H9 (cell line): ENCODE results near the gene ANTXR2. TPM values are rescaled to one million over a fixed set of nuclear protein-coding genes. Genes with fewer than 3 reads are reported as not detected.

Experiments used
- DNase-seq: peaks from one replicate; pipeline ENCODE4 v3.0.0-alpha.2; 2017
- H2AFZ ChIP-seq: one replicate; pipeline ENCODE4 v1.6.1; 2013; ENCODE audit warnings: mild to moderate bottlenecking, low read length, control low read depth, moderate library complexity
- H2AK5ac ChIP-seq: 2 replicates; pipeline ENCODE4 v1.6.1; 2013; ENCODE audit warnings: low read length, control low read depth, mixed read lengths; ENCODE audit not compliant: insufficient read length
- H2BK120ac ChIP-seq: one replicate; pipeline ENCODE4 v1.6.1; 2013; ENCODE audit warnings: low read depth, mild to moderate bottlenecking, low read length, control low read depth, inconsistent platforms; ENCODE audit not compliant: poor library complexity, severe bottlenecking
- H2BK12ac ChIP-seq: 2 replicates; pipeline ENCODE4 v1.6.1; 2013; ENCODE audit warnings: low read length, control low read depth, mixed read lengths, low read depth; ENCODE audit not compliant: insufficient read length
- H2BK15ac ChIP-seq: 2 replicates; pipeline ENCODE4 v1.6.1; 2013; ENCODE audit warnings: low read depth, low read length, control low read depth
- H2BK20ac ChIP-seq: one replicate; pipeline ENCODE4 v1.6.1; 2013; ENCODE audit warnings: low read depth, mild to moderate bottlenecking, low read length, control low read depth, inconsistent platforms; ENCODE audit not compliant: poor library complexity, severe bottlenecking
- H2BK5ac ChIP-seq: 2 replicates; pipeline ENCODE4 v1.6.1; 2013; ENCODE audit warnings: low read length, control low read depth, mixed read lengths; ENCODE audit not compliant: insufficient read length
- H3K14ac ChIP-seq: 2 replicates; pipeline ENCODE4 v1.6.1; 2013; ENCODE audit warnings: low read length, control low read depth; ENCODE audit not compliant: insufficient read depth
- H3K18ac ChIP-seq: 2 replicates; pipeline ENCODE4 v1.6.1; 2013; ENCODE audit warnings: low read depth, mild to moderate bottlenecking, mixed read lengths, low read length, control low read depth; ENCODE audit not compliant: insufficient read length
- H3K23ac ChIP-seq: 2 replicates; pipeline ENCODE4 v1.6.1; 2013; ENCODE audit warnings: low read length, control low read depth, mixed read lengths, low read depth; ENCODE audit not compliant: insufficient read length
- H3K23me2 ChIP-seq: 2 replicates; pipeline ENCODE4 v1.6.1; 2013; ENCODE audit warnings: low read depth, mild to moderate bottlenecking, mixed read lengths, low read length, control low read depth; ENCODE audit not compliant: insufficient read length, poor library complexity, severe bottlenecking
- H3K27ac ChIP-seq: 2 replicates; pipeline ENCODE4 v1.5.1; 2013; ENCODE audit warnings: low read length, control low read depth, mixed read lengths, low read depth; ENCODE audit not compliant: insufficient read length
- H3K27me3 ChIP-seq: 2 replicates; pipeline ENCODE4 v1.6.1; 2013; ENCODE audit warnings: low read length, control low read depth, inconsistent platforms; ENCODE audit not compliant: insufficient read depth
- H3K4ac ChIP-seq: 2 replicates; pipeline ENCODE4 v1.6.1; 2013; ENCODE audit warnings: low read depth, mild to moderate bottlenecking, control low read depth, inconsistent platforms, low read length, moderate library complexity
- H3K4me1 ChIP-seq: 2 replicates; pipeline ENCODE4 v1.6.1; 2013; ENCODE audit warnings: low read length, control low read depth, inconsistent platforms; ENCODE audit not compliant: insufficient read depth
- H3K4me2 ChIP-seq: 2 replicates; pipeline ENCODE4 v1.6.1; 2013; ENCODE audit warnings: low read length, control low read depth, mixed read lengths; ENCODE audit not compliant: insufficient read length, insufficient read depth
- H3K56ac ChIP-seq: 2 replicates; pipeline ENCODE4 v1.6.1; 2013; ENCODE audit warnings: low read depth, mild to moderate bottlenecking, mixed read lengths, low read length, control low read depth; ENCODE audit not compliant: insufficient read length
- H3K79me1 ChIP-seq: 2 replicates; pipeline ENCODE4 v1.6.1; 2013; ENCODE audit warnings: low read depth, mild to moderate bottlenecking, moderate library complexity, low read length, control low read depth, inconsistent platforms; ENCODE audit not compliant: insufficient read depth, poor library complexity, severe bottlenecking
- H3K79me2 ChIP-seq: 2 replicates; pipeline ENCODE4 v1.6.1; 2013; ENCODE audit warnings: low read length, control low read depth, inconsistent platforms; ENCODE audit not compliant: insufficient read depth
- H3K9ac ChIP-seq: 2 replicates; pipeline ENCODE4 v1.6.1; 2013; ENCODE audit warnings: low read length, control low read depth, mixed read lengths; ENCODE audit not compliant: insufficient read length; ENCODE audit errors: extremely low read depth
- H3K9me3 ChIP-seq: one replicate; pipeline ENCODE4 v1.6.1; 2013; ENCODE audit warnings: low read depth, low read length, inconsistent platforms; ENCODE audit not compliant: control insufficient read depth
- H3T11ph ChIP-seq: one replicate; pipeline ENCODE4 v1.6.1; 2013; ENCODE audit warnings: mild to moderate bottlenecking, low read length, control low read depth, inconsistent platforms
- H4K20me1 ChIP-seq: one replicate; pipeline ENCODE4 v1.6.1; 2013; ENCODE audit not compliant: control insufficient read depth, insufficient read length, insufficient read depth
- H4K5ac ChIP-seq: 2 replicates; pipeline ENCODE4 v1.6.1; 2013; ENCODE audit warnings: low read depth, mild to moderate bottlenecking, mixed read lengths, low read length, control low read depth; ENCODE audit not compliant: insufficient read length
- H4K8ac ChIP-seq: replicated peaks from 2 replicates; pipeline ENCODE4 v1.6.1; 2013; ENCODE audit warnings: low read length, control low read depth, mixed read lengths, low read depth; ENCODE audit not compliant: insufficient read length
- H4K91ac ChIP-seq: 2 replicates; pipeline ENCODE4 v1.6.1; 2013; ENCODE audit warnings: low read depth, mild to moderate bottlenecking, moderate library complexity, mixed read lengths, low read length, control low read depth; ENCODE audit not compliant: insufficient read length
- H3K27ac Mint-ChIP-seq, 3 experiments: 2 replicates in 2 of 3; 3 replicates in 1 of 3; pipeline ENCODE4 v1.8.0; 2020 to 2021; ENCODE audit warnings: mixed read lengths in 3 of 3, mild to moderate bottlenecking in 1 of 3, moderate library complexity in 1 of 3
- H3K27me3 Mint-ChIP-seq: 2 replicates; pipeline ENCODE4 v1.8.0; 2021; ENCODE audit warnings: low read depth, mild to moderate bottlenecking, moderate library complexity, mixed read lengths
- H3K36me3 Mint-ChIP-seq, 3 experiments: 2 replicates in 2 of 3; 3 replicates in 1 of 3; pipeline ENCODE4 v1.8.0; 2020 to 2021; ENCODE audit warnings: low read depth in 3 of 3, mixed read lengths in 3 of 3; ENCODE audit not compliant: insufficient read depth in 1 of 3
- H3K4me1 Mint-ChIP-seq, 2 experiments: 2 replicates each; pipeline ENCODE4 v1.8.0; 2020; ENCODE audit warnings: mixed read lengths in 2 of 2
- H3K4me3 Mint-ChIP-seq, 2 experiments: 2 replicates in 1 of 2; 3 replicates in 1 of 2; pipeline ENCODE4 v1.8.0; 2020 to 2021; ENCODE audit warnings: mild to moderate bottlenecking in 2 of 2, mixed read lengths in 2 of 2, moderate library complexity in 1 of 2
- H3K9me3 Mint-ChIP-seq, 2 experiments: 2 replicates in 1 of 2; 3 replicates in 1 of 2; pipeline ENCODE4 v1.8.0; 2020; ENCODE audit warnings: mild to moderate bottlenecking in 2 of 2, mixed read lengths in 2 of 2, moderate library complexity in 1 of 2
- CTCF ChIP-seq: fragments of 200-600 bp; sonication (generic); conservative IDR thresholded peaks from 3 replicates; pipeline ENCODE4 v1.8.0; 2021; ENCODE audit warnings: antibody characterized with exemption, mild to moderate bottlenecking
- WGBS: extraction: QIAGEN DNeasy Blood & Tissue Kit; methylation state at CpG from one replicate; pipeline ENCODE4 v1.1.7; 2013; ENCODE audit warnings: missing lambda C conversion rate, low lambda C conversion rate, mixed read lengths; ENCODE audit not compliant: insufficient read length; ENCODE audit errors: extremely low coverage; 5-methylcytosine and 5-hydroxymethylcytosine counted together
- total RNA-seq: library from RNA; stranded (reverse); gene quantifications from 2 replicates; pipeline ENCODE4 v1.2.1, GENCODE V29; 2021

ANTXR2 gene
- total RNA-seq, 1 experiment from 2014 or later: 4.7 TPM

GRCh38 chr4:79927931-79928330 is 145.1 kb downstream of the ANTXR2 start:
- Histone ChIP-seq H3K27ac (no peak overlapping the region), H2BK120ac (no peak overlapping the region), H3K56ac (no peak overlapping the region), H3K4me1 (0 out of 2 replicates have a peak, but pooled peaks cover 3% of the 10 kb centered on the region), H2BK20ac (no peak overlapping the region), H3K4me2 (no peak overlapping the region), H2BK12ac (no peak overlapping the region), H2BK15ac (no peak overlapping the region), H4K5ac (no peak overlapping the region), H4K8ac (no peak overlapping the region), H3K27me3 (no peaks in the 10 kb centered on the region), H2AK5ac (no peak overlapping the region), H4K20me1 (no peaks in the 10 kb centered on the region), H3K9ac (no peak overlapping the region), H3K4ac (no peak overlapping the region), H2BK5ac (no peak overlapping the region), H3K14ac (no peak overlapping the region), H2AFZ (no peak overlapping the region), H3K9me3 (no peaks in the 10 kb centered on the region), H3K23ac (no peak overlapping the region), H3K23me2 (no peaks in the 10 kb centered on the region), H4K91ac (no peak overlapping the region), H3K79me1 (no peaks in the 10 kb centered on the region), H3T11ph (no peak overlapping the region), H3K18ac (no peak overlapping the region), H3K79me2 (no peaks in the 10 kb centered on the region)
- DNase-seq: no peak
- Mint-ChIP-seq H3K27me3 (no peaks in the 10 kb centered on the region), H3K9me3 (no peaks in the 10 kb centered on the region), H3K36me3 (no peaks in the 10 kb centered on the region), H3K27ac (no peak overlapping the region), H3K4me3 (no peak overlapping the region), H3K4me1 (peaks cover 2% of the 10 kb centered on the region in 2 experiments; a peak in 2 of 4 replicates)
- no CpG with 5 or more reads among the region's 1 CpG for WGBS
- TF ChIP-seq CTCF: no peak
